ENCODE measurements around the gene PHF23.
A peak's percentile ranks its signal among the peaks of the same experiment; 100 is the strongest.

Gene PHF23

DNA sequence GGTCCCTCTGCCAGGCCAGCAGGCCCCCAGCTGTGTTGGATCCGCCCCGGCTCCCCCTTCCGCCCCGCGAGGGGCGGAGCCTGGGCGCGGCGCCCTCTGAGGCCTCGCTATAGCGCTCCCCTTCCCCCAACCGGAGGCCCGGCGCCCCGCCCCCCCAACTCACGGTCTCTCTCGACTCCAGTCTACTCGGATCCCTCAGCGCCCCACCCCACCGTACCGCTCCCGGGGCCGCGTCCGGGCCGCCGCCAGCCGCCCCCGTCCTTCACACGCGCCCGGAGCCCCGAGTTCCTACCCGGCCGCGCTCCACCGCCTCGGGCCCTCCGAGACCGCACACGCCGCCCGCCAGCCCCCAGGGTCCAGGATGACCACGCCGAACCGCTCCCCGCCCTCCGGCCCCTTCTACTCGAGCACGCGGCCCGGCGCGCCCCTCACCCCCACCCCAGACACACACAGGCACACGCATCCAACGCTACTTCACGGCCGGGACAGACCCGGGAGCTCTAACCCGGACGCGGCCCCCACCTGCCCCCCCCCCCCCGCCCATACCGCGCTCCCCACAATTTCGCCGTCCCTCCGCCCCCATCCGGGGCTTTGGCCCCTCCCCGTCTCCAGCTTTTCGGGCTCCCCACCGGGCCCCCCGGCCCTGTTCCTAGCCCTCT is 1.4 kb downstream of the PHF23 start:
- peak in 1 of 2 donors; percentile 47 for DNase-seq

DNA sequence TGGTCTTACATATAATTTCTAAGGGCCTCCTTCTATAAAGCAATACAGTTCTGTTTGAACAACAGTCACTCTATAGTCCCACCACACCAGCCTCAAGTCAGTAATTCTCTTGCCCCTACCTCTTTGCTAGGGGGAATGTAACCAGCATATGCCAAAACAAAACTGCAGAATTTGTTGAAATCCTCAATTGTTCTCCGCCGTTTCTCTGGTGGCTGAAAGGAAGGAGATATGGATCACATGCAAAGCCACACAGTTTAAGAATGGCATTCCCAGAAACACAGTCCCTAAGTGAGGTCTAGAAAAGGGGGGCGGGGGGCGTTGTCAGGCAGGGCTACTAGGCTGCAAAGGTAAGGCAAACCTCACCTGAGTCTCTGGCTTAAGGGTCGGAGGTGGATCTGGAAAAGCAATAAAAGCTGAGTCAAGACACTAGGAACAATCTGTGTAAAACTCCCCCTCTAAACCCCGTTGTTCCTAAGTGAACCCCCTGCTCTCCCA is 1.9 kb downstream of the PHF23 start:
- no peak for DNase-seq

DNA sequence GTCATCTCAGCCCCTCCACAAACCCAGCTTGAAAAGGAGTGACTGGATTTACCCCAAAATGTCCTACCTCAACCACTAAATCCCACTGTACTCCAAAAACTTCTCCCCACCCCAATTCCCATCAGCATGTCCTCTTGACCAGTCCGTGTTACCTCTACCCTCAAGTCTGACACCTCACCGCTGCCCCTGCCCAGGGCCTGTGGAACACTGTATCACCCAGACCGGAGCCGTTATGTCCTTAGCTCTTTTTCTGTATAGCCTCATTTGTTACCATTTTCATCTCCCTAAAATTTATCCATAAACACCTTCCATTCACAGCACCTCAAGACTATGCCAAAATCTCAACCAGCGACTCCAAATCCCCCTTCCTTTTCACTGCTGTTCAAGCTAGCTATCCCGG is 2.4 kb downstream of the PHF23 start:
- no peak for DNase-seq

DNA sequence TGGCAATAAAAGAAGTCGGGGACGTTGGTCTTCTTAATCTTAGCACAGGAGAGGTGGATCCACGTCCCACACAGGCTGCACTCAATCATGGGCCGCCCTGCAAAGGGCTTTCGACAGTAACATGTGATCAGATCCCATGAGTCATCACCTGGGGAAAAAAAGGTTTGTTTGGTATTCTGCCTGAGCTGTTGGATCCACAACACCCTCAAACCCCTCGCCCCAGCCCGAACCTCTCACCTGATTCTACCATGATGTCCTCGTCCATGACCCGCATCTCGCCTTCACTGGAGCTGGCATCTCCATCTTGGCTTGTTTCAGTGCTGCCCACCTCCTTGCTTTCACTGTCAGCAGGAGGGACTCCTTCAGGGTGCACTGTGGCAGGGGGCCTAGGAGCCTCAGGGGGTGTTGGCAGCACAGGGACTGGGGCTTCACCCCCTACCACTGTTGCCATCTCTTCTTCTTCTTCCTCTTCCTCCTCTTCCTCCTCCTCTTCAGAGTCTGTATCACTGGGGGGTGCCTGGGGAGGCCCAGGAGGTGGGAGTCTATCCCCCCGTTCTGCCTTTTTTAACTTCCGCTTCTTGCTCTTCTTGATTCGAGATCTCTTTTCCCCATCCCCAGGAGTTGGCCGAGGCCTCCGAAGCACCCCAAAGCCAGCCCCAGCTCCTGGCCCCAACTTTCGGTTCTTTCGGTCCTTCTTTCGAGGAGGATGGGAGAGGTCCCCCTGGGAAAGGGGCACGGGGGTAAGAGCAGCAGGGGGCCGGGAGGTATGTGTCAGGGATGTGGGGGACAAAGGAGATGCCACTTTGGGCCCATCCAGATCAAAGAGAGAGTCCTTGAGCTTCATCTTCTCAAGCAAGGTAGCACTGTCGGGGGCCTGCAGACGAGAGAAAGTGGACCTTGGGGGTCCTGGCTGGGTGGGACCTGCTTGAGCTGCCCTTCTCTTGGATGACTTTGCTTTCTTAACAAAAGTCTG is 3.3 kb downstream of the PHF23 start:
- no peak for DNase-seq

DNA sequence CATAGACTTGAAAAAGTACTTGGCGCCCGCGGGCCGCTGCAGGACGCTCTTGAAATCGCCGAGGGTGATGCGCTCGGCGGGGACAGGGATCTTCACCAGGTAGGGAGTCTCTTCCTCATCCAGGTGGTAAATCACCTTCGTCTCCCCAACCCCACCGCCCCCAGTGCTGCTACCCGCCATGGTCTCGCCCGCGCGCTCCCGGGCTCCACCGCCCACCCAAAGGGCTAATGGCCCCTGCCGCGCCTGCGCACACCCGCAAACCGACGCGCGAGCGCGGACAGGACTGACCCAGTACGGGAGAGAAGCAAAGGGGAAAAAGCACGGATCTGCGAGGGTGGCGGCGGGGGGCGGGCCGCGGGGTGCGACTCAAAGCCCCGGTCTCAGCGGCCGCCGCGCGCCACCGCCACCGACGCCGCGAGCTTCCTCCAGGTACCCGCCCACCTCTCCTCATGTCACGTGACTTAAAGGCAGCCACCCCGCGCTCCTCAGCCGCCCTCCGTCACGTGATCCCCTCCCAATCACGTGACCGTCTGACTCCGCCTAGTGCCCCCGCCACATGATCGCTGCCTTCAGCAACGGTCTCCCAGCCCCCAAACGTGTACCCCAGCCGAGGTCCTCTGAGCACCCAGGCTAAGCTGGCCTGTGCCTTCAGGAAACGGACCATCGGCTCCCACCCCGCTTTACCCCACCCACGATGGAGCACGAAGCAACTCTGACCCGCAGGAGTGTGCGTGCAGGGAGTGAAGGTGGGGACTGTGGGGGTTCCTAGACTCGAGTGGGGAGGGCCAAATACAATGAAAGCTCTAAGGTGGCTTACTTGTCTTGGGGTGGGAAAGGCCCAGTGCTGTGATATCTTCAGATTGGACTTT is 4.9 kb downstream of the PHF23 start, which contains the start of gene DVL2:
TSS of gene DVL2 (minus strand) at position 435 of the 869 bp plus-strand sequence. CDS start at position 180, 255 bp downstream.
- peak; percentile 93 to 95 for DNase-seq

DNA sequence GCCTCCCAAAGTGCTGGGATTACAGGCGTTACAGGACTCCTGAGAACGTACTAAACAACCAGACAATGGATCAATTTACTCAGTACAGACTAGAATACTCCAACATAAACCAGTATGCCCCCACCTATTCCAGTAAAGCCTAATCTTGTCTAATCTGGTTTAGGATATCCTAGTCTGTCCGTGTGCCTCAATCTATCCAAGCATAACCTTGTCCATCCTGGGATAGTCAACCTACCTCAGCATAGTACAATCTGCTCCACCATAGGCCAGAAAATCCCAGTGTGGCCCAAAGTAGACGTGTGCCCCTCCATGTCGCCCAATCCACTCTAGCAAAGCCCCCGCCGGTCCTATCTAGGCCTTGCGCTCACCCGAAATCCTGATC is 5.6 kb downstream of the PHF23 start:
- DNase-seq, result no peak

DNA sequence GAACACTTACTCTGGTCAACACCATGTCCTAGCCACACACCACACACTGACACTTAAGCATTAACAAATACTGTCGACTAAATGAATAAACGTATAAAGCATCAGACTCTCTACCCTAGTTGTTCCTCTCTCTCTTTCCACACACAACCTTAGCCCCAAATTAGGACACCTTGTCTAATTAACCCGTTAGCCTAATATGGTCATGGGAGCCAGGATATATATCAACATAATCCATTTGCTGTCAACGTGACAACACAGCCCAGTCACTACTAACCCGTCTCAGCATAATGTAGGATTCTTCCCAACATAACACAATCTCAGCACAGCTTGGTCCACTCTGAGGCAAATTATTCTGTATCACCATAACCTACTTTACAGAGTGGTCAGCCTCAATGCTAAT is 7.1 kb downstream of the PHF23 start:
- DNase-seq, result no peak

DNA sequence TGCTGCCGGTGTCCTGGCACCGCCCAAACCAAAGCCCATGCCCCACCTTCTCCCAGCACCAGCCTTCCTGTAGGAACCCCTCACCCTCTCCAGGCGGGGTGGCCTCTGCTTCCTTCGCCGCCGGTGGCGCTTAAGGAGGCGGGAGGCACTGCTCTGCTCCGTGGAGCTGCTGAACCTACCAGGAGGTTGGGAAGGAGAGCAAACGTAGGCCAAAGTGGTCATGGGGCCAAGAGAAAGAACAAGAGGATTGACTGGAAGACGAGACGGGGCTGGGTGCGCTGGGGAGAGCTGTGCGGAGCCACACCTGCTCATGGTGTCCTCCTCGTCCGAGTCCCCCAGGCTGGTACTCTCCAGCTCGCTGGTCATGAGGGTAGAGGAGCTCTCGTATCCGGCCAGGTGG is 9.8 kb downstream of the PHF23 start:
- DNase-seq, result no peak

DNA sequence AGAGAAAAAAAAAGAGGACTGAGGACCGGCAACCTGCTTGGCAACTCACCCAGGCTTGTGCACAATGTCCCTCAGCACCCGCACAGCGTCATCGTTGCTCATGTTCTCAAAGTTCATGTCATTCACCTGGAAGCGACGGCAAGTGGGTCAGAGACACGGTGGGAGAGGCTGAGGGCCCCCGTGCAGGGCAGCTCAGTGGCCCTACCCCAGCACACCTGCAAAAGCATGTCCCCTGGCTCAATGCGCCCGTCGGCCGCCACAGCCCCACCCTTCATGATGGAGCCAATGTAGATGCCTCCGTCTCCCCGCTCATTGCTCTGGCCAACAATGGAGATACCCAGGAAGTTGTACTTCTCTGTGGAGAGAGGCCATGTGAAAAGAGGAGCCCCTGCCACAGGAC is 10.3 kb downstream of the PHF23 start:
- no peak for DNase-seq

DNA sequence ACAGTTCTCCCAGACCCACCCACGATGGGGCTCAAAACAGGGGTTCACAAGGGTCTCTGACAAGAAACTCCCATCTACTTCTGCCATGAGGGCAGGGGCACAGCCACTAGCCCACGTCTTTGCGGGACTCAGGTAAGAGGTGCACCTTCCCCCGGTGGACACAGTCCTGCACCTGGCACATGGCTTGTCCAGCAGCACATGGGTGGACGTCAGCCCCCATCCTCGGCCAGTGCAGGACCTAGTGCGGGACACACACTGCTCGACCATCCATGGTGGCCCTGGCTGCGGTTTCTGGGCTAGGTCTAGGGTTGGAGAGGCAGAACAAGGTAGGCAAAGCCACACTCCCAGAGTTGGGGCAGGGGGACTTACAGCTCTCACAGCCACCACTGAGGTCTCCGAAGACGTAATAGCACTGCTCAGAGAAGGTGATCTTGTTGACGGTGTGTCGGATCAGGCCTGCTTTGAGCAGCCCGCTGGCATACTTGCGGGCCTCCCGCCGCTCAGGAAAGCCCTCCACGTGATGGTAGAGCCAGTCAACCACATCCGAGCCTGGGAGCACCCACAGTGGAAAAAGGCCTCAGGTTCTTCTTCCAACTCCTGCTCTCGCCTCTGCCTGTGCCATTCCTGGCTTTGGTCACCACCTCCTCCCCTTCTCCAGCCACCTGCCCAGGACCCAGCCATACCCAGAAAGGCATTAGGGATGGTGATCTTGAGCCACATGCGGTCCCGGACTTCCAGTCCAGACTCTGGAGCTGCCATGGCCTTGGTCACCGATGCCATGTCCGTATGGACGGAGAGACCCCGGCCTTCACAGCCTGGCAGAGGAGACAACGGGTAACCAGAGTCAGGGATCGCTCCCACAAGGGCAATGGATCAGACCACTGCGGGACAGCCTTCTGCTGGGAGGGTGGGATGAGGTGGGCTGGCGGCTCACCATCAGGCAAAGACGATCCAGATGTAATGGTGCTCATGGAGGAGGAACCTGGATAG is 12.2 kb downstream of the PHF23 start:
- DNase-seq, result no peak

DNA sequence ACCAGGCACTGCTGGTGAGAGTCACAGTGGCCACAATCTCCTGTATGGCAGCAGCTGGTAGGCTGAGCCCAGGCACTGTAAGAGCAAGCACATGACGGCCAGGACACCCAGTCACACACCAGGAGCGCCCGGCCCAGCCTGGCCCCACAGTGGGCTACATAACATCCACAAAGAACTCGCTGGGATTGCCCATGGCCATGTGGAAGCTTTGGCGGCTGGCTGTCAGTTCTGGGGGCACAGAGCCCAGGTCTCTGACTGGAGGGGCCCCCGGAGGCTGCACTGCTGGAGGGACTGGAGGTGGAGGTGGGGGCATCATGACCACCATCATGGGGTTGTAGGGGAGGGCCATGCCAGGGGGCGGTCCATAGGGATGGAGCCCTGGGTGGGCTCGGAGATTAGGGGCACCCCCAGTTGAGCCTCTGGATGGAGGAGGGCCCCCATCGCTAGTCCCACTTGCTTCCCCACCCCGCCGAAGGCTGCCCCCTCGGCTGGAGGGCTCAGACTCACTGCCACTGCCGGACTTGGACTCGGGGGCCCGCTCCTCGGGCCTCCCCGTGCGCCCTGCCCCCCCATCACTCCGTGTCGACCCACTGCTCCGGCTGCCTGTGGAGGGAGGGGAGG is 13.4 kb downstream of the PHF23 start:
- DNase-seq, result no peak

DNA sequence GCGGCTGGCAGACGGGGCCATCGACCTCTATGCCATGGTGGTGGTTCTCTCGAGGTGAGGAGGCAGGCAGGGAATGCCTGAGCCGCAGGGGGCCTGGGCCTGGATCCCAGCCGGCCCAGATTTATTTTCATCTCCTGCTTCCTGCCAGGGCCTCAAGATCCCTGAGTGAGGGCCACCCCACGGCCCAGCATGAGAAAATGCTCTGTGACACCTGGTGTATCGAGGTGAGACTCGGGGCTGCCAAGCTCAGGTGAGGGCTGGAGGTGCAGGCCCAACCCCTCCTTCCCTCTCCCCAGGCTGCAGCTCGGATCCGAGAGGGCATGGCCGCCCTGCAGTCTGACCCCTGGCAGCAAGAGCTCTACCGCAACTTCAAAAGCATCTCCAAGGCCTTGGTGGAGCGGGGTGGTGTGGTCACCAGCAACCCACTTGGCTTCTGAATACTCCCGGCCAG is 14.6 kb downstream of the PHF23 start:
- no peak for DNase-seq

DNA sequence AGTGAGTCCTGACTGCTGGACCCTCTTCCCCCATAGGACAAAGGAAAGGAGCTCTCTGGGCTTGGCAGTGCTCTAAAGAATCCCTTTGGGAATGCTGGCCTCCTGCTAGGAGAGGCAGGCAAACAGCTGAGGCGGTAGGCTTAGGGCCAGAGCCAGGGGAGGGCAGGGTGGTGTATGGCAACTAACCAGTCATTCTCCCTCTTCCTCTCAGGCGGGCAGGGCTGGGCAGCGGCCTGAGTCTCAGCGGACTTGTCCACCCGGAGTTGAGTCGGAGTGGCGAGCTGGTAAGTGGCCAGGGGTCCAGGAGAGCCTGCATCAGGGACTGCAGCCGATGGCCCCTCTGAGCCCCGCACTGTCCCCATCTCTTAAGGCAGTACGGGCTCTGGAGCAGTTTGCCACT is 15.1 kb downstream of the PHF23 start:
- no peak for DNase-seq

DNA sequence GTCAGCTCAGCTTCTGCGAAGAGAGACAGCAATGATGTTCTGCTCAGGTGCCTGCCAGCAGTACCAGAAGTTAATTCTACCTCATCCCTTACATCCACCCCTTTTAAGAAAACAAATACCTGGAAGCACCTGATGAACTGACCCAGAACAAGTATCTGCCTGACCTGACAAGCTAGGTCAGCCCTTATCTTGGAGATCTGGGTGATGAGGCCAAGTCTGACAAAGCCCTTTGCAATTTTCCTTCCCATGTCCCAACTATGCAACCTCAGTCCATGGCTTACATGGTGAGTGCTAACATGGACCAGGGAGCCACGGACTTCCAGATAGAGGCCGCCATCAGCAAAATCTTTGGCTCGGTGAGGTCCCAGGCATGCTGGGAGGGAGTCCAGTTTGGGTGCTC is 15.9 kb downstream of the PHF23 start:
- DNase-seq, result no peak

DNA sequence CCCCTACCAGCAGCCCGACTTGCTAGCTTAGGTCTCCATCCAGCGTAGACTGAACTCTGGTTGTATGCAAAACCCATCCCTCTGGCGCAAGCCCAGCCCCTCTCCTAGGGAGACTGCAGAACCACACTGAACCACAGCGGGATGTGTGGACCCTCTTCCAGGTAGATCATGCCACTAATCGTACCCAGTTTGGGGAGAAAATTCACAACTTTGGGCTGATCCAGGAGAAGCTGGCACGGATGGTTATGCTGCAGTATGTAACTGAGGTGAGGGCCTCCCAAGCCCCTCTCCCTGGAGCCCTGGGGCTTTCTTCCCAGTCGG is 16.3 kb downstream of the PHF23 start:
- no peak for DNase-seq

DNA sequence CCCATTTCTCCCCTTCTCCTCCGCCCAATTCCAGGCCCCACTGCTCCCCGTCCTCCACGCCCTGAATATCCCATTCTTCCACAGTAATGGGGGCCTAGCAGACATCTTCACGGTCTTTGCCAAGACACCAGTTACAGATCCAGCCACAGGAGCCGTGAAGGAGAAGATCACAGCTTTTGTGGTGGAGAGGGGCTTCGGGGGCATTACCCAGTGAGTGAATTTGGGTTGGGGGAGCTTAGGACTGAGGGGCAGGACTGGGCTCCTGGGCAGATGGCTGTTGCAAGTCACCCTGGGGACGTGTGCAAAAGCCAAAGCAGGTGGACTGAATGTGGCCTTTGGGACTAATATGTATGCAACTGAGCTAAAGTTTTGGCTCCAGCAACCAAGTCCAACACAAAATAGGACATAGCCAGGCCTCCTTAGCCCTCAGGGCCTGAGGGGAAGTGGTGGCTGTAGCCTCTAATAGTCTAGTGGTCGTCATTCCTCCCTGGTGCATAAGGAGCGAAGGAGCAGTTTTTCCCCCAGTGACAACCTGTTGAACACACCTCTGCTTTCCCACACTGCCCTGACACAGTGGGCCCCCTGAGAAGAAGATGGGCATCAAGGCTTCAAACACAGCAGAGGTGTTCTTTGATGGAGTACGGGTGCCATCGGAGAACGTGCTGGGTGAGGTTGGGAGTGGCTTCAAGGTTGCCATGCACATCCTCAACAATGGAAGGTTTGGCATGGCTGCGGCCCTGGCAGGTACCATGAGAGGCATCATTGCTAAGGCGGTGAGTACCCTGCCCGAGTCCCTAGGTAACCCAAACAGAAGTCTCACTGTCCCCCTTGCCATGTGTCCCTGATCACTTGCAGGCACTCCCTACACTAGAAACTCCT is 16.9 kb downstream of the PHF23 start:
- DNase-seq, result no peak

DNA sequence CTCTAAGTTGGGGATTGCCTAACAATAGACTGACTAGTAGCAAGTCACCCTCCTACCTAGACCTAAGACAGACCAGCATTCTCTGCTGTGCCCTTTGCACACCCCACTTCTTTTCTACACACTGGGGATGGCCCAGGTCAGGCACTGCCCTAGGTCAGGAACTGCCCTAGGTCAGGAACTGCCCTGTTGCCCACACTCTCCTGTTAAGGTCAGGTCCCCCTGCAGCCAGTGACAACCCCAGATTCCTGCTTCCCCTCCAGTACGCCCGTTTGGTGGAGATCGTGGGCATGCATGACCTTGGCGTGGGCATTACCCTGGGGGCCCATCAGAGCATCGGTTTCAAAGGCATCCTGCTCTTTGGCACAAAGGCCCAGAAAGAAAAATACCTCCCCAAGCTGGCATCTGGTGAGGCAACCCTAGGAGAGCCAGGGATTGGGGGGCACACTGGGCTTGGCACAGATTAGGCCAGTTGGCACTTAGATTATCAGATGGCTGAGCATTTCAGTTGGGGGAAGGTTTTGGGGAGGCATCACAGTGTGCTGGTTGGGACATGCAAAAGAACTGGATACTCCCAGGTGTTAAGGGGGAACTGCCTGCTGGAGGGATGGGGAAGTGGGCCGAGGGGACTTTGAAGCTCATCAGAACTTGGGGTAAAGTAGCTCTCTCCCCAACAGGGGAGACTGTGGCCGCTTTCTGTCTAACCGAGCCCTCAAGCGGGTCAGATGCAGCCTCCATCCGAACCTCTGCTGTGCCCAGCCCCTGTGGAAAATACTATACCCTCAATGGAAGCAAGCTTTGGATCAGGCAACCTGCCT is 17.8 kb downstream of the PHF23 start:
- DNase-seq, result no peak

DNA sequence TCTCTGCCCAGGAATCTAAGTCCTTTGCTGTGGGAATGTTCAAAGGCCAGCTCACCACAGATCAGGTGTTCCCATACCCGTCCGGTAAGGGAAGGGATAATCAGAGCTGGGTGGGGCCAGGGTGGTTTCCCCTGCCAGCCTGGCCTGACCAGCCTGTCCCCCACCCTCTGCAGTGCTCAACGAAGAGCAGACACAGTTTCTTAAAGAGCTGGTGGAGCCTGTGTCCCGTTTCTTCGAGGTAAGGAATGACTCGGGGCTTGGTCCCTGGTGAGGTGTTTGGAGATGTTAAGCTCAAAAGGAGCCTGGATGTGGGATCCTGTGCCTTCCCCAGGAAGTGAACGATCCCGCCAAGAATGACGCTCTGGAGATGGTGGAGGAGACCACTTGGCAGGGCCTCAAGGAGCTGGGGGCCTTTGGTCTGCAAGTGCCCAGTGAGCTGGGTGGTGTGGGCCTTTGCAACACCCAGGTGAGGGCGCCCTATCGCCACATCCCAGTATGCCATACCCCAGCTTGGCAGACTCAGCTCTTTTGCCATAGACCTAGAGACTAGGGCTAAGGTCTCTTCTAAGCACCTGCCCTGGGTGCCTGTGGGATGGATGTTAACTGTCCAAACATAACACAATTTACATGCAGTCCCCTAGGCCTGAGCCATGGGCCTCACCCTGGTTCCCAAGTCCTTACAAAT is 18.5 kb downstream of the PHF23 start:
- DNase-seq, result peak in 1 of 2 donors; percentile 15

Measured in hippocampal formation (tissue), 2 donors.